Chondrocyte (in vitro differentiated cells): ENCODE results near the gene NUP210L. TPM values are rescaled to one million over a fixed set of nuclear protein-coding genes. Genes with fewer than 3 reads are reported as not detected.

Experiments
- DNase-seq: peaks from one replicate; pipeline ENCODE4 v3.0.0; 2021; ENCODE audit warnings: mixed read lengths, low spot score
- H3K27ac Mint-ChIP-seq: one replicate; pipeline ENCODE4 v1.8.0; 2021; ENCODE audit warnings: mild to moderate bottlenecking, moderate library complexity, mixed read lengths; ENCODE audit not compliant: unreplicated experiment
- H3K27me3 Mint-ChIP-seq: 2 replicates; pipeline ENCODE4 v1.8.0; 2021; ENCODE audit warnings: low read depth, mixed read lengths
- H3K36me3 Mint-ChIP-seq: 2 replicates; pipeline ENCODE4 v1.8.0; 2021; ENCODE audit warnings: low read depth, mixed read lengths
- H3K4me1 Mint-ChIP-seq: 2 replicates; pipeline ENCODE4 v1.8.0; 2021; ENCODE audit warnings: low read depth, mild to moderate bottlenecking, mixed read lengths
- H3K4me3 Mint-ChIP-seq: one replicate; pipeline ENCODE4 v1.8.0; 2021; ENCODE audit warnings: mild to moderate bottlenecking, moderate library complexity, mixed read lengths; ENCODE audit not compliant: unreplicated experiment
- H3K9me3 Mint-ChIP-seq: 2 replicates; pipeline ENCODE4 v1.8.0; 2021; ENCODE audit warnings: low read depth, mixed read lengths
- CTCF ChIP-seq: fragments of 200-600 bp; sonication (generic); IDR thresholded peaks from 2 replicates; pipeline ENCODE4 v1.5.0; 2021; ENCODE audit warnings: antibody characterized with exemption, mild to moderate bottlenecking, moderate library complexity
- microRNA-seq: library from miRNA; unstranded; fragments of <30 nt; microRNA quantifications from one replicate; pipeline ENCODE4 v1.2.0, GENCODE V29; 2020; ENCODE audit warnings: borderline number of aligned reads
- total RNA-seq: library from RNA; stranded (reverse); gene quantifications from 3 replicates; pipeline ENCODE4 v1.2.1, GENCODE V29; 2021

NUP210L gene
- total RNA-seq, 1 donor from 2014 or later = not detected

DNA sequence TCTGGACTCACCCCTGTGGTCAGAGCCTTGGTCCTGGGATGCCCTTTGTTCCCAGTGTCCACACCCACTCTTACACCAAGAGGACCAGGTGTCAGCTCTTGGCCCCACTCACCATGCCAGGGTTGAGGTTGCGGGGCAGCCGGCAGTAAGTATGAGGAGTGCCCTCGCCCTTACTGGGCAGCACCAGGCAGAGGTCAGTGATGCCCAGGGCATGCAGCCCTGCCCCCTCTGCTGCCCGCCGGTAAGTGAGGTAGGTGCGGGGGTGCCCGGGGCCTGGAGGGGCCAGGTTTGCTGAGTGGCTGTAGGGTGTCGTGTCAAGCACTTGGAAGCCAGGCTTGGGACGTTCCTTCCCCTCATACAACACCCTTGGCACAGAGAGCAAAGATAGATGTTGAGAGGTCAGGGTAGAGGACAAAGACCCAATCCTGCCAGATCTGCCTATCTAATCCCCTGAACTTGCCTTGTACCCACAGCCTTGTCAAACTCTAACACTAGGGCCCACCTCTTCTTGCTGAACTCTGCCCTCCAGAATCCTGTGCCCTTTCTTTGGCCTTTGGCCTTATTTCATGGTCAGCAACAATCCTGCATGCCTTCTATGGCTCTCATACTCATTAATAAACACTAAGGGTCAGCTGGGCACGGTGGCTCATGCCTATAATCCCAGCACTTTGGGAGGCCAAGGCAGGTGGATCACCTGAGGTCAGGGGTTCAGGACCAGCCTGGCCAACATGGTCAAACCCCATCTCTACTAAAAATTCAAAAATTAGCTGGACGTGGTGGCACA, 211.9 kb downstream of the NUP210L start:
- Mint-ChIP-seq H3K27ac (no peak overlapping the region), H3K9me3 (no peaks in the 10 kb centered on the region), H3K4me3 (no peak overlapping the region), H3K4me1 (peaks cover 17% of the 10 kb centered on the region), H3K27me3 (no peaks in the 10 kb centered on the region), H3K36me3 (peaks cover 18% of the 10 kb centered on the region)
- TF ChIP-seq CTCF = no peak
- no peak for DNase-seq

Small RNAs within 50 kb of the gene (microRNA-seq; reads per million reads assigned to microRNA genes)
- gene MIR190B (2.2 reads per million), gene MIR5698 (not detected), gene MIR6737 (not detected)

Other genes with a start within 250 kb of the NUP210L start
- gene GATAD2B, start 232.1 kb downstream of the NUP210L start, total RNA-seq = 46.4 to 48.1 TPM (median 47.0 TPM) in 3 replicates
- gene DENND4B, start 208.4 kb downstream of the NUP210L start, total RNA-seq = 32.1 to 36.7 TPM (median 36.2 TPM) in 3 replicates
- 24.2 to 32.5 TPM (median 30.9 TPM) in 3 replicates for gene CRTC2, start 196.5 kb downstream of the NUP210L start, total RNA-seq
- 83.5 to 87.8 TPM (median 85.6 TPM) in 3 replicates for gene SLC39A1, start 191.5 kb downstream of the NUP210L start, total RNA-seq
- 3.7 to 6.6 TPM (median 4.4 TPM) in 3 replicates for gene CREB3L4, start 187.2 kb downstream of the NUP210L start, total RNA-seq
- 128 to 158 TPM (median 130 TPM) in 3 replicates for gene JTB, start 177.4 kb downstream of the NUP210L start, total RNA-seq
- 111 to 137 TPM (median 116 TPM) in 3 replicates for gene RAB13, start 168.7 kb downstream of the NUP210L start, total RNA-seq
- gene RPS27, start 164.3 kb downstream of the NUP210L start, total RNA-seq = 951 to 1,224 TPM (median 1,041 TPM) in 3 replicates
- gene TPM3, start 37.0 kb upstream of the NUP210L start, total RNA-seq = 248 to 259 TPM (median 256 TPM) in 3 replicates
- gene CFAP141, start 51.3 kb upstream of the NUP210L start, total RNA-seq = not detected in 3 replicates
- gene UBAP2L, start 65.9 kb upstream of the NUP210L start, total RNA-seq = 182 to 202 TPM (median 186 TPM) in 3 replicates
- gene HAX1, start 117.6 kb upstream of the NUP210L start, total RNA-seq = 60.9 to 104 TPM (median 97.1 TPM) in 3 replicates
- gene AQP10, start 166.0 kb upstream of the NUP210L start, total RNA-seq = not detected in 3 replicates
- gene ATP8B2, start 170.5 kb upstream of the NUP210L start, total RNA-seq = 83.1 to 133 TPM (median 86.6 TPM) in 3 replicates